Amniotic stem cell (primary cell): ENCODE data around the gene ARL4A.

ENCODE experiments used
- DNase-seq: peaks from one replicate; lab custom pipeline; 2025; lab: John Stamatoyannopoulos, UW

ARL4A gene

GRCh38 chr7:12726908-12727307 lies 39.5 kb downstream of the ARL4A start:
- DNase-seq: no peak

GRCh38 chr7:12727455-12728191 lies 40.2 kb downstream of the ARL4A start:
- DNase-seq: no peak

GRCh38 chr7:12728192-12728538 lies 40.7 kb downstream of the ARL4A start:
- DNase-seq: no peak

GRCh38 chr7:12729112-12729511 lies 41.7 kb downstream of the ARL4A start:
- DNase-seq: no peak

GRCh38 chr7:12730523-12730922 lies 43.1 kb downstream of the ARL4A start:
- DNase-seq: no peak

- DNase-seq: no peak
Measured at GRCh38 chr7:12731214-12731656, 43.8 kb downstream of the ARL4A start.

- no peak for DNase-seq
Measured at GRCh38 chr7:12731775-12732174, 44.3 kb downstream of the ARL4A start.

- DNase-seq: no peak
Measured at GRCh38 chr7:12732428-12732827, 45.0 kb downstream of the ARL4A start.

- no peak for DNase-seq
Measured at GRCh38 chr7:12735923-12736322, 48.5 kb downstream of the ARL4A start.

- no peak for DNase-seq
Measured at GRCh38 chr7:12737373-12737772, 49.9 kb downstream of the ARL4A start.

- DNase-seq: no peak
Measured at GRCh38 chr7:12737836-12738235, 50.4 kb downstream of the ARL4A start.

- no peak for DNase-seq
Measured at GRCh38 chr7:12738665-12739064, 51.2 kb downstream of the ARL4A start.
